NCI-H69 (cell line): Measurements from ENCODE around the gene PDE9A.
"Not testable (repeated sequence)": the region's sequence is repeated elsewhere in the genome, so short reads cannot be mapped to it uniquely, and the experiment has no call there.

Experiments used
- DNase-seq: peaks from one replicate; lab custom pipeline; 2025; lab: John Stamatoyannopoulos, UW

PDE9A gene

GRCh38 chr21:42653231-42654061 is at the start of gene PDE9A:
Gene PDE9A, plus strand, starts transcription at chr21:42653621. Its CDS starts 194 bp downstream, at chr21:42653815.
- peak; percentile 77 for DNase-seq

GRCh38 chr21:42607102-42607501 is 46.3 kb upstream of the PDE9A start:
- no peak for DNase-seq

GRCh38 chr21:42607525-42608102 is 45.8 kb upstream of the PDE9A start:
- DNase-seq: no peak

- DNase-seq: no peak
These were observed 45.0 kb upstream of the PDE9A start for GRCh38 chr21:42608446-42608845.

- no peak for DNase-seq
These were observed 43.6 kb upstream of the PDE9A start for GRCh38 chr21:42609811-42610210.

- no peak for DNase-seq
These were observed 41.6 kb upstream of the PDE9A start for GRCh38 chr21:42611852-42612251.

GRCh38 chr21:42612390-42612789 is 41.0 kb upstream of the PDE9A start:
- DNase-seq: no peak

GRCh38 chr21:42613756-42614155 is 39.7 kb upstream of the PDE9A start:
- DNase-seq: no peak

GRCh38 chr21:42614396-42614795 is 39.0 kb upstream of the PDE9A start:
- DNase-seq: no peak

GRCh38 chr21:42614811-42615351 is 38.5 kb upstream of the PDE9A start:
- DNase-seq: peak; percentile 29

- not testable (repeated sequence) for DNase-seq
These were observed 38.0 kb upstream of the PDE9A start for GRCh38 chr21:42615377-42615776.

GRCh38 chr21:42615924-42616323 is 37.5 kb upstream of the PDE9A start:
- DNase-seq: no peak

GRCh38 chr21:42616446-42616845 is 37.0 kb upstream of the PDE9A start:
- DNase-seq: no peak

GRCh38 chr21:42616941-42617340 is 36.5 kb upstream of the PDE9A start:
- no peak for DNase-seq

- no peak for DNase-seq
These were observed 35.9 kb upstream of the PDE9A start for GRCh38 chr21:42617486-42617885.

- DNase-seq: peak; percentile 66
These were observed 34.7 kb upstream of the PDE9A start for GRCh38 chr21:42618707-42619102.

- no peak for DNase-seq
These were observed 34.3 kb upstream of the PDE9A start for GRCh38 chr21:42619166-42619565.

GRCh38 chr21:42619841-42620240 is 33.6 kb upstream of the PDE9A start:
- DNase-seq: no peak

- peak; percentile 86 for DNase-seq
These were observed 32.1 kb upstream of the PDE9A start for GRCh38 chr21:42621166-42621818.

GRCh38 chr21:42621819-42622177 is 31.6 kb upstream of the PDE9A start:
- DNase-seq: peak; percentile 92

GRCh38 chr21:42622284-42622683 is 31.1 kb upstream of the PDE9A start:
- DNase-seq: no peak

- no peak for DNase-seq
These were observed 29.7 kb upstream of the PDE9A start for GRCh38 chr21:42623694-42624093.
